HFF-Myc (cell line): ENCODE data around the gene GJA1.

Experiments
- DNase-seq: peaks from one replicate; pipeline ENCODE4 v3.0.0-alpha.2; 2011; ENCODE audit warnings: low read depth; ENCODE audit errors: extremely low read depth
- H3K4me3 ChIP-seq: replicated peaks from 2 replicates; pipeline ENCODE4 v1.5.1; 2011; ENCODE audit warnings: low read depth, mild to moderate bottlenecking, control low read depth, low read length
- TF ChIP-seq, protein P1 (sequence below): IDR thresholded peaks from 2 replicates; pipeline ENCODE4 v1.5.1; 2012; ENCODE audit warnings: mild to moderate bottlenecking, low read depth, low read length, control low read depth; ENCODE audit errors: missing control alignments

GJA1 gene

DNA sequence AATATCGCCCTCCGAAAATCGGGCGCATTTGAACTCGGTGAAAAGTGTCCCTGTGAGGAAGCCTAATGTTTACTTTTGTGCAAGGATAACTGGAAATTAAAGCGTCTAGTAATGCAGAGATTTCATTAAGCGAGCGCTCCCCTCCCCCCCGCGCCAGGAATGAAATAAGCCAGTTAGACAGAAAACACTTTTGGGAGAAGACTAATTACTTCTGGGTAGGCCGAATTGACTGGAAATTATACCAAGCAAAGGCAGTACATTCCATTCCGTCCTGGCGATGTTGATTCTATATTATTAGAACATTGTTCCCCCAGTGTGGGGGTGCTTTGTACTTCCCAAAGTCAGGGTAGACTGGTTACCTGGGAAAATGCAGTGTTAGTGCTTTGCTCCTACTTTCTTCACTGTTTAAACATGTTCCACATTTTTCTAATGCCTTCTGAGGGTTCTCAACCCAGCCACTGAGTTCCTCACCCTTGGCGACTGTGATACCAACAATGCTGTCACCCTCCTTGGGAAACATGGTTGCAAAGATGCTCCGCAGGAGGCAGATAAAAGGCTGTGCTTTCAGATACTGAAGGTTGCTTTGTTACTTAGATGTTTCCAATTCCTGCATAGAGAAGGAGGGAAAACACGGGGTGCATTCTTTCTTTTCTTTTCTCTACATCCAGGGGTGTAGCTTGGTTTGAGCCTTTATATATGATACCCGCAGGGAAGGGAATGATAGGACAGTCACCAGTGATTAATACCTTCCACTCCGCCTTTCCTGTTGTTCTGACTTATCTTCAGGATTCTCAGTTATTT, 2.6 kb downstream of the GJA1 start:
- peak overlapping the region; percentile 89 for H3K4me3 ChIP-seq
- DNase-seq, result no peak
- TF ChIP-seq, protein P1, sequence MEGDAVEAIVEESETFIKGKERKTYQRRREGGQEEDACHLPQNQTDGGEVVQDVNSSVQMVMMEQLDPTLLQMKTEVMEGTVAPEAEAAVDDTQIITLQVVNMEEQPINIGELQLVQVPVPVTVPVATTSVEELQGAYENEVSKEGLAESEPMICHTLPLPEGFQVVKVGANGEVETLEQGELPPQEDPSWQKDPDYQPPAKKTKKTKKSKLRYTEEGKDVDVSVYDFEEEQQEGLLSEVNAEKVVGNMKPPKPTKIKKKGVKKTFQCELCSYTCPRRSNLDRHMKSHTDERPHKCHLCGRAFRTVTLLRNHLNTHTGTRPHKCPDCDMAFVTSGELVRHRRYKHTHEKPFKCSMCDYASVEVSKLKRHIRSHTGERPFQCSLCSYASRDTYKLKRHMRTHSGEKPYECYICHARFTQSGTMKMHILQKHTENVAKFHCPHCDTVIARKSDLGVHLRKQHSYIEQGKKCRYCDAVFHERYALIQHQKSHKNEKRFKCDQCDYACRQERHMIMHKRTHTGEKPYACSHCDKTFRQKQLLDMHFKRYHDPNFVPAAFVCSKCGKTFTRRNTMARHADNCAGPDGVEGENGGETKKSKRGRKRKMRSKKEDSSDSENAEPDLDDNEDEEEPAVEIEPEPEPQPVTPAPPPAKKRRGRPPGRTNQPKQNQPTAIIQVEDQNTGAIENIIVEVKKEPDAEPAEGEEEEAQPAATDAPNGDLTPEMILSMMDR, result no peak

DNA sequence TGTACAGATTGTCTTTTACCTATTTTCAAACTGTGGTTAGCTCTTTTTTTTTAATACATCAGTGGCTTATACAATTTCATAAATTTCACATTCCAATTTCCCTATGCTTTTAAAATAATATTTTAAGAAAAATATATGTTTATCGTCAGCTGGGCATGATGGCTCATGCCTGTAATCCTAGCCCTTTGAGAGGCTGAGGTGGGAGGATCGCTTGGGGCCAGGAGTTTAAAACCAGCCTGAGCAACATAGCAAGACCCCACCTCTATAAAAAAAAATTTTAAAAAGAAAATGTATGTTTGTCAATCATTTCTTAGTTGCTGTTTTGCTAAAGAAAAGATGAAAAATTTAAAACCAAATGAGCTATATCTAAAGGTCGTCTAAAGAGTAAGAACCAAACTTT, 3.4 kb downstream of the GJA1 start:
- TF ChIP-seq, protein P1, result no peak
- H3K4me3 ChIP-seq, result peak overlapping the region; percentile 89
- no peak for DNase-seq

DNA sequence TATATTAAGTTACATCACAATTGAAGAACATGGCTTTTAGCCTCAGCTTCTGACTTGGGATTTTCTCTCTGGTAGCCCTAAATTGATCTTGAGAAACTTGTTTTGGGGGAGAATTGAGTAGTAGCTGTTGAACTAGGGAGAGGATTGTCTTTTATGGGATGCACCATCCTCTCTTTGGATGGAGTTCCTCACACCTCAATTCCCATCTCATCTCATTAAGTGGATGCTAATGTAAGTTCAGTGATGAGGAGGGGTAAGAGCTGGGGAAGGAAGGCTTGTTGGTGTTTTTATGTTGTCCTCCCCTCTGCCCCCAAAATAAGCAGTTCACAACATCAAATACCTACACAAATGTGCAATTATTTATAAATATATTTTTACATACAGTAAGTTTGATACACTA, 4.0 kb downstream of the GJA1 start:
- TF ChIP-seq, protein P1, result no peak
- no peak for DNase-seq
- H3K4me3 ChIP-seq, result peak overlapping the region; percentile 89

DNA sequence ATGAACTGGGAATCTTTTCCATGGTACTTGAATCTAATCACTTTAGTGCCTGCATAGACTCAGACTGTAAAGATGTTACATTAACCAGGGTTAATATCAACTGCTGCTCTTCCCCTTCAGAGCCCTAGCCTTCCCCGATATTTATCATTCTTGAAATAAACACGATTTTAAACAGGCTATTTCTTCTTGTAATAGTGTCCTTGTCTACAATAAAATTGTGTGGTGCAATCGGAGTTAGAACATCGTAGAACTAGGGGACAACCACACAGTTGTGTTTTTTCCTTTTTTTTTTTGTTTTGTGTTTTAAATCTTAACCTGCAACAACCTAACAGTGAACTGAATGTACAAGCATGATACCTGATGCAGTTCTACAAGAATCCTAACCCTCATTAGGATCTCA, 4.5 kb downstream of the GJA1 start:
- H3K4me3 ChIP-seq, result peak overlapping the region; percentile 89
- TF ChIP-seq, protein P1, result no peak
- no peak for DNase-seq

DNA sequence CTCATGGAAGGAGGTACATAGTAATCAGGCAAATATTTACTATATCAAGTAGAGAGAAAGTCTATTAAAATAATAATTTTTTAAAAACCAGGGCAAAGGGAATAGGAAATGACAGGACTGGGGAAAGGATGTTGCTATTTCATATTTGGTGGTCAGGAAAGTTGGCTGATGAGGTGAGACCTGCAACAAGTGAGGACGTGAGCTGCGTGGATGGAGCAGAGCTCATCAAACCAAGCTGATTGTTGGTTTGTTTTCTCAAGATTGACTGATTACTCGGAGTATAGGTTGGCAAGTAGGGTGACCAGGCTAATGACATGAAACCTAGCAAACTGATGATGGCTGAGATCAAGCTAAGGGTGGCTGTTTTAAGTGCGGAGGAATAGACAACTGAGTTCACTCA, 6.0 kb downstream of the GJA1 start:
- peak overlapping the region; percentile 27 for H3K4me3 ChIP-seq
- DNase-seq, result no peak
- TF ChIP-seq, protein P1, result no peak

DNA sequence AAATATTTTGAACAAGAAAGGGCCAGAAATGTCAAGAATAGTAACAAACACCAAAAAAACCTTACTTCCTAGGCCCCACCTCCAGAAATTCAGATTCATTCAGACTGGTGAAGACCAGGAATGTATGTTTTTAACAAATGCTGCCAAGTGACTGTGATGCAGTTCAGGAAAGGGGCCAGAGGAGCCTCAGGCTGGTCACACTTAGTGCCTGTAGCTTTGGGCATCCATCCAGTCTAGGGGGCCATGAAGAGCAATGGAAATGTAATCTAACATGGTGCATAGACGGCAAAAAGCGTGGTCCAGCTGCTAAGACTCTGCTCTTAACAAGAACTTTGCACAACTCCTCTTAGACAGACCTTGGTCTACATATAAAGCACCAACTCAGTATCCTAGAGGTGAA, 7.1 kb downstream of the GJA1 start:
- 0 out of 2 replicates have a peak overlapping the region, but pooled peaks have one; percentile 2 for H3K4me3 ChIP-seq
- DNase-seq, result no peak
- TF ChIP-seq, protein P1, result no peak
